OCI-M2 (cell line): Measurements from ENCODE around the gene DEFB121.
"Not testable (repeated sequence)": the region's sequence is repeated elsewhere in the genome, so short reads cannot be mapped to it uniquely, and the experiment has no call there.

Experiments
- DNase-seq: peaks from one replicate; lab custom pipeline; 2025; ENCODE audit not compliant: unreplicated experiment; lab: John Stamatoyannopoulos, UW

Gene DEFB121

DNA sequence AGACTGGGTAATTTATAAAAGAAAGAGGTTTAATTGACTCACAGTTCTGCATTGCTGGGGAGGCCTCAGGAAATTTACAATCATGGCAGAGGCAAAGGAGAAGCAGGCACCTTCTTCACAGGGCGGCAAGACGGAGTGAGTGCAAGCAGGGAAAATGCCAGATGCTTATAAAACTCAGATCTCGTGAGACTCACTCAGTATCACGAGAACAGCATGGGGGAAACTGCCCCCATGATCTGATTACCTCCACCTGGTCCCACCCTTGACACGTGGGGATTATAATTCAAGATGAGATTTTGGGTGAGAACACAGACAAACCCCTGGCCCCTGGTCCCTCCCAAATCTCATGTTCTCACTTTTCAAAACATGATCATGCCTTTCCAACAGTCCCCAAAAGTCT, 41.7 kb downstream of the DEFB121 start:
- DNase-seq: not testable (repeated sequence)

DNA sequence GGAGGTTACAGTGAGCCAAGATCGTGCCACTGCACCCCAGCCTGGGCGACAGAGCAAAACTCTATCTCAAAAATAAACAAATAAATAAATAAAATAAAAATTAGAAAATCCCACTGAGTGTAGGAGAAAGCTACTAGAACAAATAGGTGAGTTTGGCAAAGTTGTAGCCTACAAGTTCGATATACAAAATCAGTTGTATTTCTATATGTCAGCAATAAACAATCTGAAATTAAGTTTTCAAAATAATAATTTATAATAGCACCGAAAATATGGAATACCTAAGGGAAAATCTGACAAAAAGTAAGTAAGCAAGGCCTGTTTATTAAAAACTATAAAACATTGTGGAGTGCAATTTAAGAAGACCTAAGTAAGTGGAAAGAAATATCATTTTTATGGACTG, 42.7 kb downstream of the DEFB121 start:
- no peak for DNase-seq

DNA sequence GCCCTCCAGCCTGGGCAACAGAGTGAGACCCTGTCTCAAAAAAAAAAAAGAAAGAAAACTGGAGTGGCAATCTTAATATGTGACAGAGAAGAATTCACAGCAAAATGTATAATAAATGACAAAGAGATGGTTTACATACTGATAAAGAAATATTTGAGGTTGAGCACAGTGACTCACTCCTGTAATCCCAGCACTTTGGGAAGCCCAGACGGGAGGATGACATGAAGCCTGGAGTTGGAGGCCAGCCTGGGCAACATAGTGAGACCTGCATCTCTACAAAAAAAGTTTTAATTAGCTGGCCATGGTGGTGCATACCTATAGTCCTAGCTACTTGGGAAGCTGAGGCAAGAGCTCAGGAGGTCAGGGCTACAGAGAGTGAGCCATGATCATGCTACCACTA, 50.0 kb downstream of the DEFB121 start:
- no peak for DNase-seq
